Glutamatergic neuron (in vitro differentiated cells): ENCODE data around the gene IRGM. TPM values are rescaled to one million over a fixed set of nuclear protein-coding genes. Genes with fewer than 3 reads are reported as not detected.
"Not testable (repeated sequence)": the region's sequence is repeated elsewhere in the genome, so short reads cannot be mapped to it uniquely, and the experiment has no call there.

ENCODE experiments used
- DNase-seq: peaks from one replicate; pipeline ENCODE4 v3.0.0; 2022
- H3K27ac Mint-ChIP-seq: one replicate; pipeline ENCODE4 v1.8.0; 2020; ENCODE audit warnings: mild to moderate bottlenecking, mixed read lengths, inconsistent platforms; ENCODE audit not compliant: unreplicated experiment
- H3K27me3 Mint-ChIP-seq: one replicate; pipeline ENCODE4 v1.8.0; 2020; ENCODE audit warnings: mild to moderate bottlenecking, moderate library complexity, mixed read lengths, inconsistent platforms; ENCODE audit not compliant: unreplicated experiment
- H3K36me3 Mint-ChIP-seq: one replicate; pipeline ENCODE4 v1.8.0; 2020; ENCODE audit warnings: mild to moderate bottlenecking, mixed read lengths, inconsistent platforms; ENCODE audit not compliant: unreplicated experiment
- H3K4me1 Mint-ChIP-seq: one replicate; pipeline ENCODE4 v1.8.0; 2020; ENCODE audit warnings: mild to moderate bottlenecking, low read depth, mixed read lengths, inconsistent platforms; ENCODE audit not compliant: unreplicated experiment
- H3K4me3 Mint-ChIP-seq: one replicate; pipeline ENCODE4 v1.8.0; 2020; ENCODE audit warnings: mild to moderate bottlenecking, mixed read lengths, inconsistent platforms; ENCODE audit not compliant: unreplicated experiment
- H3K9me3 Mint-ChIP-seq: one replicate; pipeline ENCODE4 v1.8.0; 2020; ENCODE audit warnings: mild to moderate bottlenecking, moderate library complexity, mixed read lengths, inconsistent platforms; ENCODE audit not compliant: unreplicated experiment
- total RNA-seq: library from RNA; stranded (reverse); fragmentation: NEBNext Ultra II Directional; extraction: Animal tissue kit (Norgen Biotek cat#: 25700); gene quantifications from one replicate; pipeline ENCODE4 v1.2.1, GENCODE V29; 2021; ENCODE audit not compliant: unreplicated experiment
- TF ChIP-seq, protein P1 (sequence below): fragments of 200-600 bp; sonication (generic); IDR thresholded peaks from one replicate; pipeline ENCODE4 v1.5.0; 2021; ENCODE audit not compliant: partially characterized antibody, unreplicated experiment

The IRGM gene
- total RNA-seq, 1 donor from 2014 or later = not detected

DNA sequence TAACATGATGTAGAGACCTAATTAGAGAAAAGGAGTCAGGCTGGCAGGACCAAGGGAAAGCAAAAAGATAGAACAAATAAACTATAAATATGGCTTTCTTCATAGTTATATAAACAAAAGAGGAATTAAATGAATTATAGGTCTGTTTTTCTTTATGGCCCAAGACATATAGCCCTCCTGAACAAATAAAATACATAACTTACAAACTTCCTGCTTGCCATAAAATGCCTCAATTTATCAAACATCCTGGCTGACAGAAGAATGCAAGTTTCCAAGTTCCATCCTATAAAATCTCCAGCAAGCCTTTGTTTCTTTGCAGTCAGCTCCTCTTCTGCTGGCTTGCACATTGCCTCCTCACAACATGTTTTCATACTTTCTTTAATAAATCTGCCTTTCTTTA lies 31.3 kb upstream of the IRGM start:
- Mint-ChIP-seq H3K4me3 (no peak overlapping the region), H3K27me3 (no peaks in the 10 kb centered on the region), H3K27ac (no peak overlapping the region), H3K4me1 (no peaks in the 10 kb centered on the region), H3K36me3 (peaks cover 5% of the 10 kb centered on the region), H3K9me3 (no peaks in the 10 kb centered on the region)
- TF ChIP-seq, protein P1, sequence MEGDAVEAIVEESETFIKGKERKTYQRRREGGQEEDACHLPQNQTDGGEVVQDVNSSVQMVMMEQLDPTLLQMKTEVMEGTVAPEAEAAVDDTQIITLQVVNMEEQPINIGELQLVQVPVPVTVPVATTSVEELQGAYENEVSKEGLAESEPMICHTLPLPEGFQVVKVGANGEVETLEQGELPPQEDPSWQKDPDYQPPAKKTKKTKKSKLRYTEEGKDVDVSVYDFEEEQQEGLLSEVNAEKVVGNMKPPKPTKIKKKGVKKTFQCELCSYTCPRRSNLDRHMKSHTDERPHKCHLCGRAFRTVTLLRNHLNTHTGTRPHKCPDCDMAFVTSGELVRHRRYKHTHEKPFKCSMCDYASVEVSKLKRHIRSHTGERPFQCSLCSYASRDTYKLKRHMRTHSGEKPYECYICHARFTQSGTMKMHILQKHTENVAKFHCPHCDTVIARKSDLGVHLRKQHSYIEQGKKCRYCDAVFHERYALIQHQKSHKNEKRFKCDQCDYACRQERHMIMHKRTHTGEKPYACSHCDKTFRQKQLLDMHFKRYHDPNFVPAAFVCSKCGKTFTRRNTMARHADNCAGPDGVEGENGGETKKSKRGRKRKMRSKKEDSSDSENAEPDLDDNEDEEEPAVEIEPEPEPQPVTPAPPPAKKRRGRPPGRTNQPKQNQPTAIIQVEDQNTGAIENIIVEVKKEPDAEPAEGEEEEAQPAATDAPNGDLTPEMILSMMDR = no peak
- DNase-seq = no peak

DNA sequence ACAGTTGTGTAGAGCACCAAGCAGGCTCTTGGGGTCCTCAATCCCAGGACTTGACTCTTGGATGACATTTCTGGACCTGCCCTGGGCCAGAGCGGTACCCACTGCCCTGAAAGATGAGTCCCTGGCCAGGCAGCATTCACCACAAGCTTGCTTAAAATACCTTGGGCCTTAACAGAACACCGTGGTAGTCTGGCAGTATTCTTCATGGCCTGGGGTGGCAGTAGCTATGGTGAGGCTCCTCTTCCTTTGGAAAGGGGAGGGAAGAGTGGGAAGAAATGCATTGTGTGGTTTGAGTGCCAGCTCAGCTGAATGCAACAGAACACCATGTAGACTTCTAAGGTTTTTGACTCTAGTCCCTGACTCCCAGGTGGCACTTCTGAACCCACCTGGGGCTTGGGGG lies 29.4 kb upstream of the IRGM start:
- H3K9me3 Mint-ChIP-seq = no peaks in the 10 kb centered on the region
- H3K36me3 Mint-ChIP-seq = peaks cover 5% of the 10 kb centered on the region
- no peak for DNase-seq
- TF ChIP-seq, protein P1 = no peak
- H3K4me1 Mint-ChIP-seq = no peaks in the 10 kb centered on the region
- no peak overlapping the region for H3K27ac Mint-ChIP-seq
- H3K4me3 Mint-ChIP-seq = no peak overlapping the region
- no peaks in the 10 kb centered on the region for H3K27me3 Mint-ChIP-seq

DNA sequence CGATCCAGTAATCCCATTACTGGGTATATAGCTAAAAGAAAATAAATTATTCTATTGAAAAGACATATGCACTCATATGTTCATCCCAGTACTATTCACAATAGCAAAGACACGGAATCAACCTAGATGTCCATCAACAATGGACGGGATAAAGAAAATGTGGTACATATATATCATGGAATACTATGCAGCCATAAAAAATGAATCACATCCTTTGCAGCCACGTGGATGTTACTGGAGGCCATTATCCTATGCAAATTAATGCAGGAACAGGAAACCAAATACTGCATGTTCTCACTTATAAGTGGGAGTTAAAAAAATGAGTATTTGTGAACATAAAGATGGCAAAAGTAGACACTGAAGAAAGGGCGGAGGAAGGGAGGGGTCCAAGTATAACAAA lies 16.6 kb upstream of the IRGM start:
- Mint-ChIP-seq H3K36me3 (peaks cover 8% of the 10 kb centered on the region), H3K9me3 (peaks cover 3% of the 10 kb centered on the region), H3K27me3 (no peaks in the 10 kb centered on the region), H3K4me1 (no peaks in the 10 kb centered on the region), H3K27ac (no peak overlapping the region), H3K4me3 (no peak overlapping the region)
- DNase-seq = no peak
- TF ChIP-seq, protein P1 = no peak

DNA sequence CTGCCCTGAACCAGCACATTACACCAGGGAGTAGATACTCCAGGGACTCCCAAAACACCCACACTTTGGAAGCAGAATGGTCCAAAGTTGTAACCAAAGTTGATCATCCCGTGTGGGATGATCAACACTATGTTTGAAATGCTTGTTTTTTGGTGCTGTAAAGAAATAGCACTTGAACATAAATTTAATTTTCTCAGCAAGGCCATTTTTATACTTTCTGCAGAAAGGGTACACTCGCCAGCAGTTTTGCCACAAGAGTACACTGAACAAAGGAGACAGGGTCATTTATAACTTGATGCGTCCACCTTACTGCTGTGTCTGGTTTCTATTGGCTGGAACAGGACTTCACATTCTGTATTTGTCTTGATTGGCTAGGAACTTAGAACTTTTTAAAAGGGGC lies 14.5 kb upstream of the IRGM start:
- not testable (repeated sequence) for H3K36me3 Mint-ChIP-seq, H3K4me1 Mint-ChIP-seq, H3K4me3 Mint-ChIP-seq, DNase-seq, H3K9me3 Mint-ChIP-seq, H3K27me3 Mint-ChIP-seq, H3K27ac Mint-ChIP-seq

DNA sequence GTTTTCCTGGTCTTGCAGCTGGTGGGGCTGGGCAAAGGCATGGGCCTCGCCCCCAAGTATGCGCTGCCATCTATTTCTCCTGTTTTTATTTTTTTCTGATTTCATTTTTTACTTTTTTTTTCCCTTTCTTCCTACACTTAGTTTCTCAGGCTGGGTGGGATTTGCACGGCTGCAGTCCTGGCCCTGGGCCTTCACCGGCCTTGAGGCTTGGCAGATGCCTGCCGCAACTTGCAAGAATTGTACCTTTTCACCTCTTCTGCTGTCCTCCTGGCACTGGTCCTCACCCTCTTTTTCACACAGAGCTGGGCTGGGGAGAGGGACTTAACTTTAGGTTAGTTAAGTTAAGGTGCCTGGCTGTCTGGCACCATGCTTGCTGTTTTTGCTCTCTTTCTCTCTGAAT lies 10.3 kb upstream of the IRGM start:
- Mint-ChIP-seq H3K4me1 (no peaks in the 10 kb centered on the region), H3K27me3 (no peaks in the 10 kb centered on the region), H3K9me3 (peaks cover 3% of the 10 kb centered on the region), H3K36me3 (peaks cover 8% of the 10 kb centered on the region), H3K4me3 (no peak overlapping the region), H3K27ac (no peak overlapping the region)
- DNase-seq = no peak
- TF ChIP-seq, protein P1 = no peak

DNA sequence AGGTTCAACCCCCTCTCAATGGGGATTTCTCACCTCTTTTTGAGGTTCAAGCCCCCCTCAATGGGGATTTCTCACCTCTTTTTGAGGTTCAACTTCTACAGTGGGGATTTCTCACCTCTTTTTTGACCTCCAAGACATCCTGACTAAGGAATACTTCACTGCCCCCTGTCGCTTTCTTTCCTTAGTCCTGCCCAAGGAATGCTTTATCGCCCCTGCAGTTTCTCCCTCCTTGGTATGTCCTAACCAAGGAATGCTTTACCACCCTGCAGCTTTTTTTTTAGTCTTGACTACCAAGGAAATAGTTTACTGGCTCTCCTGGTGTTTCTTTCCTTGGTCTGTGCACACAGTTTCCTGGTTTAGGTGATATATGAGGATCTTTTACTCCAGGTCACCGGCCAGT lies 9.6 kb upstream of the IRGM start:
- TF ChIP-seq, protein P1 = no peak
- H3K27ac Mint-ChIP-seq = no peak overlapping the region
- no peak overlapping the region for H3K4me3 Mint-ChIP-seq
- H3K27me3 Mint-ChIP-seq = no peaks in the 10 kb centered on the region
- no peak for DNase-seq
- no peaks in the 10 kb centered on the region for H3K4me1 Mint-ChIP-seq
- peaks cover 8% of the 10 kb centered on the region for H3K36me3 Mint-ChIP-seq
- H3K9me3 Mint-ChIP-seq = peaks cover 3% of the 10 kb centered on the region

DNA sequence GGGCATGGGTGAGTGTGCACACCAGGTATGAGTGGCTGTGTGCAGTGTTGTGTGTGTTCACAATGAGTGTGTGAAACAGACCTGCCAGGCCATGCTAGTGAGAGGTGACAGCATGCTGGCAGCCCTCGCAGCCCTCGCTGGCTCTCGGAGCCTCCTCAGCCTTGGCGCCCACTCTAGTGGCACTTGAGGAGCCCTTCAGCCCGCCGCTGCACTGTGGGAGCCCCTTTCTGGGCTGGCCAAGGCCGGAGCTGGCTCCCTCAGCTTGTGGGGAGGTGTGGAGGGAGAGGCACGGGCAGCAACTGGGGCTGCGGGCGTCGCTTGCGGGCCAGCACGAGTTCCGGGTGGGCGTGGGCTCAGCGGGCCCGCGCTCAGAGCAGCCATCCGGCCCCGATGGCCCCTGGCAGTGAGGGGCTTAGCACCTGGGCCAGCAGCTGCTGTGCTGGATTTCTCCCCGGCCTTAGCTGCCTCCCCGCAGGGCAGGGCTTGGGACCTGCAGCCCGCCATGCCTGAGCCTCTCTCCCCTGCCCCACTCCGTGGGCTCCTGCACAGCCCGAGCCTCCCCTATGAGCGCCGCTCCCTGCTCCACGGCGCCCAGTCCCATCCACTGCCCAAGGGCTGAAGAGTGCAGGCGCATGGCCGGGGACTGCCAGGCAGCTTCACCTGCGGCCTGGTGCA lies 999 bp upstream of the IRGM start:
- not testable (repeated sequence) for H3K27ac Mint-ChIP-seq, H3K36me3 Mint-ChIP-seq, H3K27me3 Mint-ChIP-seq, H3K4me3 Mint-ChIP-seq, H3K4me1 Mint-ChIP-seq, DNase-seq, H3K9me3 Mint-ChIP-seq
